Kidney (tissue), 14 donors: ENCODE results near the gene APOL5. TPM values are rescaled to one million over a fixed set of nuclear protein-coding genes. Genes with fewer than 3 reads are reported as not detected.

Source experiments
- DNase-seq, 5 donors: peaks; one replicate each; pipeline ENCODE4 v3.0.0-alpha.2; 2013 to 2020
- FAIRE-seq: peaks from 2 replicates; lab custom pipeline; 2012; peaks lifted over from hg19 to GRCh38; lab: Jason Lieb, UNC
- H3K27ac ChIP-seq, 2 donors: one replicate each; pipeline ENCODE4 v1.7.0; 2013; ENCODE audit warnings: low read depth in 2 of 2, low read length in 2 of 2, inconsistent platforms in 1 of 2
- H3K27me3 ChIP-seq: one replicate; pipeline ENCODE4 v1.7.1; 2013; ENCODE audit warnings: low read length, inconsistent platforms; ENCODE audit not compliant: control insufficient read depth, insufficient read depth
- H3K36me3 ChIP-seq, 3 donors: one replicate each; pipeline versions ENCODE4 v1.7.0 to v1.7.1; 2013; ENCODE audit warnings: low read length in 3 of 3, control low read depth in 1 of 3, inconsistent platforms in 1 of 3; ENCODE audit not compliant: insufficient read depth in 3 of 3, control insufficient read depth in 2 of 3
- H3K4me1 ChIP-seq, 3 donors: one replicate each; pipeline versions ENCODE4 v1.7.0 to v1.7.1; 2013; ENCODE audit warnings: low read length in 3 of 3, inconsistent platforms in 1 of 3, low read depth in 1 of 3; ENCODE audit not compliant: control insufficient read depth in 2 of 3, insufficient read depth in 2 of 3
- H3K4me3 ChIP-seq, 3 donors: one replicate each; pipeline versions ENCODE4 v1.7.0 to v1.8.1; 2013; ENCODE audit warnings: low read length in 3 of 3, control low read depth in 1 of 3, inconsistent platforms in 1 of 3
- H3K9ac ChIP-seq, 3 donors: one replicate each; pipeline versions ENCODE4 v1.7.0 to v1.7.1; 2013; ENCODE audit warnings: low read length in 3 of 3, control low read depth in 1 of 3, inconsistent platforms in 1 of 3
- H3K9me3 ChIP-seq, 3 donors: one replicate each; pipeline versions ENCODE4 v1.7.0 to v1.7.1; 2013; ENCODE audit warnings: low read length in 3 of 3, control low read depth in 1 of 3, inconsistent platforms in 1 of 3; ENCODE audit not compliant: control insufficient read depth in 2 of 3, insufficient read depth in 1 of 3
- intact Hi-C: fragments of 100-400 bp; cut with DNase I; formaldehyde crosslinking; loops from one replicate; pipeline ENCODE4 v1.11.1; 2022
- polyA plus RNA-seq: library from polyadenylated mRNA; stranded (reverse); fragments of 350-450 nt; fragmentation: Illumina TruSeq; extraction: RNeasy Lipid Tissue Mini Kit (QIAGEN cat#74804); gene quantifications from one replicate; pipeline ENCODE4 v1.2.3, GENCODE V29; 2014; ENCODE audit warnings: low read depth, low replicate concordance; ENCODE audit not compliant: insufficient read depth
- total RNA-seq: library from RNA; stranded (reverse); fragmentation: NEBNext Ultra II Directional; extraction: Animal tissue kit (Norgen Biotek cat#: 25700); gene quantifications from one replicate; pipeline ENCODE4 v1.2.1, GENCODE V29; 2021
- TF ChIP-seq, protein P1 (sequence below): IDR thresholded peaks from 3 replicates; pipeline ENCODE4 v1.5.1; 2012; ENCODE audit warnings: mild to moderate bottlenecking, moderate library complexity, borderline replicate concordance; ENCODE audit not compliant: insufficient read depth; ENCODE audit errors: extremely low read depth
- donor health status: control.
- donor health status: control.
- donor health status: control.
- donor health status: control.
- donor health status: control.
- donor health status: DM: yes; HTN: yes; CAD: no.
- donor health status: Normal renal cell carcinoma (clear cell type).

The APOL5 gene
- total and polyA plus RNA-seq, 2 donors from 2014 or later, result not detected

- Histone ChIP-seq H3K36me3 (no peaks in the 10 kb centered on the region), H3K9me3 (no peaks in the 10 kb centered on the region), H3K4me3 (no peak overlapping the region), H3K27ac (peak overlapping the region in 1 of 2 donors; percentile 18), H3K9ac (no peak overlapping the region), H3K27me3 (no peaks in the 10 kb centered on the region), H3K4me1 (no peaks in the 10 kb centered on the region)
- DNase-seq (peak in 2 of 5 donors; percentile 35 to 44), FAIRE-seq (no peak)
- intact Hi-C loops, result no loop called here
- TF ChIP-seq, protein P1, sequence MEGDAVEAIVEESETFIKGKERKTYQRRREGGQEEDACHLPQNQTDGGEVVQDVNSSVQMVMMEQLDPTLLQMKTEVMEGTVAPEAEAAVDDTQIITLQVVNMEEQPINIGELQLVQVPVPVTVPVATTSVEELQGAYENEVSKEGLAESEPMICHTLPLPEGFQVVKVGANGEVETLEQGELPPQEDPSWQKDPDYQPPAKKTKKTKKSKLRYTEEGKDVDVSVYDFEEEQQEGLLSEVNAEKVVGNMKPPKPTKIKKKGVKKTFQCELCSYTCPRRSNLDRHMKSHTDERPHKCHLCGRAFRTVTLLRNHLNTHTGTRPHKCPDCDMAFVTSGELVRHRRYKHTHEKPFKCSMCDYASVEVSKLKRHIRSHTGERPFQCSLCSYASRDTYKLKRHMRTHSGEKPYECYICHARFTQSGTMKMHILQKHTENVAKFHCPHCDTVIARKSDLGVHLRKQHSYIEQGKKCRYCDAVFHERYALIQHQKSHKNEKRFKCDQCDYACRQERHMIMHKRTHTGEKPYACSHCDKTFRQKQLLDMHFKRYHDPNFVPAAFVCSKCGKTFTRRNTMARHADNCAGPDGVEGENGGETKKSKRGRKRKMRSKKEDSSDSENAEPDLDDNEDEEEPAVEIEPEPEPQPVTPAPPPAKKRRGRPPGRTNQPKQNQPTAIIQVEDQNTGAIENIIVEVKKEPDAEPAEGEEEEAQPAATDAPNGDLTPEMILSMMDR, result no peak
Measured at GRCh38 chr22:35766654-35767580, 49.2 kb downstream of the APOL5 start.

- no peaks in the 10 kb centered on the region for H3K4me1 ChIP-seq
- DNase-seq, result no peak
- intact Hi-C loops, result no loop called here
- H3K4me3 ChIP-seq, result no peak overlapping the region
- no peak for FAIRE-seq
- no peak overlapping the region for H3K9ac ChIP-seq
- no peak overlapping the region for H3K27ac ChIP-seq
- H3K27me3 ChIP-seq, result no peaks in the 10 kb centered on the region
- H3K9me3 ChIP-seq, result no peaks in the 10 kb centered on the region
- H3K36me3 ChIP-seq, result no peaks in the 10 kb centered on the region
- TF ChIP-seq, protein P1, result no peak
Measured at GRCh38 chr22:35769974-35770373, 52.3 kb downstream of the APOL5 start.

DNA sequence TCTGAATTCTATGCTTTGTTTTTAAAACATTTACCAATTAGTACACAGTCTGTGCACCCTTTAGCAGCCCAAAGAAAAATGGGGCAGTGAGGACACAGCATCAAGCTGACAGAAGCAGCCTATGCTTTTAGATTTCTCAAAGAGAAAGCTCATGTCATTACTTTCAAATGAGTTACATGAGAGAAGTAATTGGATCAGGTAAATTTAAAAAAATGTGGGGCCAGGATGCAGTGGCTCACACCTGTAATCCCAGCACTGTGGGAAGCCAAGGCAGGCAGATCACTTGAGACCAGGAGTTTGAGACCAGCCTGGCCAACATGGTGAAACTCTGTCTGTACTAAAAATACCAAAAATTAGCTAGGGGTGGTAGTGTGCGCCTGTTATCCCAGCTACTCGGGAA, 57.7 kb downstream of the APOL5 start:
- no peaks in the 10 kb centered on the region for H3K27me3 ChIP-seq
- intact Hi-C loops, result no loop called here
- H3K9ac ChIP-seq, result no peak overlapping the region
- no peak for FAIRE-seq
- no peak overlapping the region for H3K4me3 ChIP-seq
- no peaks in the 10 kb centered on the region for H3K9me3 ChIP-seq
- H3K27ac ChIP-seq, result no peak overlapping the region
- TF ChIP-seq, protein P1, result no peak
- no peaks in the 10 kb centered on the region for H3K4me1 ChIP-seq
- no peak for DNase-seq
- no peaks in the 10 kb centered on the region for H3K36me3 ChIP-seq
